Measurements from ENCODE around the gene IBTK.

Gene IBTK

DNA sequence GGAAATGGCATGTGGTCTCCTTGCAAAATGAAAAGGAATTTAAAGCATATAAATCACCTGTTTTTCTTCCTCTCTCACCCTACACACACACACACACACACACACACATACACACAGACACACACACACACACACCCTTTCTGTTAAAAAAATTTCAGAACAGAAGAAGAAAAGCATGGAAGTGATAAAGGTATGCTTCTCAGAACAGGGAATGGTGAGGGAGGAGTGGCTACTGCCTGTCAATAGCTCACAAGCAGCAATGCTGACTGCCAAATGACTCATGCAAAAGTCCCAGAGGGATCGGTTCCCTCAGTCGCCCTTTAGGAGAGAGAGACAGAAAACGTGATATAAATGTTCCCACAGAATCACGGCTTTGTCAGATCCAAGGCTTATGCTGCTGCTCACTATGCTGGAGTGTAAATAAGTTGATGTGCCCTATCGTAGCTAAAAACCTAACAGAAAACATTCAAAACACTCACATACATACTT is 102.6 kb downstream of the IBTK start:
- DNase-seq (ENCODE audit: low read depth, low spot score): peak; percentile 92
- in situ Hi-C loops (cut with HindIII; ENCODE audit: low sequenced_read_pairs): no loop called here
- H3K4me3 ChIP-seq (ENCODE audit: low read depth, low read length): no peak overlapping the region
- TF ChIP-seq, protein P1, sequence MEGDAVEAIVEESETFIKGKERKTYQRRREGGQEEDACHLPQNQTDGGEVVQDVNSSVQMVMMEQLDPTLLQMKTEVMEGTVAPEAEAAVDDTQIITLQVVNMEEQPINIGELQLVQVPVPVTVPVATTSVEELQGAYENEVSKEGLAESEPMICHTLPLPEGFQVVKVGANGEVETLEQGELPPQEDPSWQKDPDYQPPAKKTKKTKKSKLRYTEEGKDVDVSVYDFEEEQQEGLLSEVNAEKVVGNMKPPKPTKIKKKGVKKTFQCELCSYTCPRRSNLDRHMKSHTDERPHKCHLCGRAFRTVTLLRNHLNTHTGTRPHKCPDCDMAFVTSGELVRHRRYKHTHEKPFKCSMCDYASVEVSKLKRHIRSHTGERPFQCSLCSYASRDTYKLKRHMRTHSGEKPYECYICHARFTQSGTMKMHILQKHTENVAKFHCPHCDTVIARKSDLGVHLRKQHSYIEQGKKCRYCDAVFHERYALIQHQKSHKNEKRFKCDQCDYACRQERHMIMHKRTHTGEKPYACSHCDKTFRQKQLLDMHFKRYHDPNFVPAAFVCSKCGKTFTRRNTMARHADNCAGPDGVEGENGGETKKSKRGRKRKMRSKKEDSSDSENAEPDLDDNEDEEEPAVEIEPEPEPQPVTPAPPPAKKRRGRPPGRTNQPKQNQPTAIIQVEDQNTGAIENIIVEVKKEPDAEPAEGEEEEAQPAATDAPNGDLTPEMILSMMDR (IDR thresholded peaks at IDR 0.05; ENCODE audit: low read depth, low read length): no peak

DNA sequence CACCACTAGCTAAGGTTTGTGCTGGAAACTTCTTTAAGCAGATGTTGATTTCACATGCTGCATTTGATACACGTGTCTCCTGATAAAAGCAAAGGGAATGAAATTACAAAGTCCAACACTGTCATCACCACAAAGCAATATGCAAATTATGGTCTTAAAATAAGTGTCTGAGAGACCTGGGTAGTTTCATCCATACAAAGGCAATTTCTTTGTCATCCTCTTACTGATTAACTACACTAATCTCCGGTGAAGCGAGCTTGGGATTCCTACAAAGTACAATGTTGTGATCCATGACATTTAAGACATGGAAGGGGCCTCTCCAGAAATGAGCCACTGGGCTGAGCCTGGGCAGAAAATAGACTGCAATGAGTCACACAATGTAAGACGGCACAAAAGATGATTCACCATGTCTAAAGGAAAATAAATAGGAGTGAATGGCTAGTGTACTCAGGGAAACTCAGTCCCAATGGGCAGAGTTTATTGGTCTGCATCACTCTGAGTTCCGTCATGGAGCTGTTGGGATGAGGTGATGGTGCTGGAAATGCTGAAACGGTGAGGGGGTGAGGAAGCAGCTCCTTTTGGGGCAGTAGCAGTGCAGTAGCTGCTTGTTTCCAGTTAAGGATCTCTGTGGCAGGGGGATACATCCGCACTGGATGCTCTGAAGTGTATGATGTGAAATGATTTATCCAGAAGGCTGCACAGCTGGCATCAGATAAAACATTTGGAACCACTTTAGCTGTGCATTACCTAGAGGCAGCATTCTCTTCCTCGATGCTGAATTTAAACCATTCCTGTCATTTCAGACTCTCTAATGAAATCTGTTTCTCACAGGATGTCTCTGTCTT is 103.3 kb downstream of the IBTK start:
- TF ChIP-seq, protein P1 (IDR thresholded peaks at IDR 0.05; ENCODE audit: low read depth, low read length): no peak
- in situ Hi-C loops (cut with HindIII; ENCODE audit: low sequenced_read_pairs): no loop called here
- peak; percentile 97 for DNase-seq (ENCODE audit: low read depth, low spot score)
- H3K4me3 ChIP-seq (ENCODE audit: low read depth, low read length): peak overlapping the region; percentile 10

DNA sequence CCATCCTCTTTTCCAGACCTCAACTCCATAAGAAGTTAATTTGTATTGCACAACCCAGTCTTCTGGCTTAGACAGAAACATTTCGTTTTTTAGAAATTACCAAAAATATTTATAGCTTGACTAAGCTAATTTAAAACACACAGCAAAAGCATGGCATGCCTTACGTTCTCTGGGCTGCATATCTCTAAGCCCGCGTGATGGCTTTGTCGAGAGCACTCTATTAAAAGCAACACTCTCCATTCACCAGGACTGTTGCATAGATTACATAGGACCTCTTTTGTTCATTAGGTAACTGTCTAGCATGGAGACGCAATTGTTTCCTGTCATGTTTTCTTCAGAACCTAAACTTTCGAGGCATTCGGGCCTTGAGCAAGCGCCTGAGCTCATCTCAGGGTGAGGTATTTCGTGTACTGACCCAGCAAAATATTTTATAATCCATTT is 104.5 kb downstream of the IBTK start:
- in situ Hi-C loops (cut with HindIII; ENCODE audit: low sequenced_read_pairs): no loop called here
- DNase-seq (ENCODE audit: low read depth, low spot score): no peak

DNA sequence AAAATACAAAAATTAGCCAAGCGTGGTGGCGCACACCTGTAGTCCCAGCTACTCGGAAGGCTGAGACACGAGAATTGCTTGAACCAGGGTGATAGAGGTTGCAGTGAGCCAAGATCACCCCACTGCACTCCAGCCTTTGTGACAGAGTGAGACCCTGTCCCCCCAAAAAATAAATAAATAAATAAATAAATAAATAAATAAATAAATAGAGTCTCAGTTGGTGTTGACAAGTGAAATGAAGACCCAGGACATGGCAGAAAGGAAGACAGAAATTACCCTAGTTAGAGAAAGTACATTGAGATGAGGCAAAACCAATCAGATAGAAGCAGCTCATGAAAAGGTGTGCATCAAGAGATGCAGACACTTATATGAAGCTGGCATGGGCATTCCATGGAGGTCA is 105.0 kb downstream of the IBTK start:
- in situ Hi-C loops (cut with HindIII; ENCODE audit: low sequenced_read_pairs): no loop called here
- no peak for DNase-seq (ENCODE audit: low read depth, low spot score)
- H3K4me3 ChIP-seq (ENCODE audit: low read depth, low read length): no peak overlapping the region
- TF ChIP-seq, protein P1 (IDR thresholded peaks at IDR 0.05; ENCODE audit: low read depth, low read length): no peak

More for the DNA sequence above, 104.5 kb downstream of the IBTK start:
- no peak overlapping the region for H3K4me3 ChIP-seq (ENCODE audit: low read depth, low read length)
- TF ChIP-seq, protein P1 (IDR thresholded peaks at IDR 0.05; ENCODE audit: low read depth, low read length): no peak

DNA sequence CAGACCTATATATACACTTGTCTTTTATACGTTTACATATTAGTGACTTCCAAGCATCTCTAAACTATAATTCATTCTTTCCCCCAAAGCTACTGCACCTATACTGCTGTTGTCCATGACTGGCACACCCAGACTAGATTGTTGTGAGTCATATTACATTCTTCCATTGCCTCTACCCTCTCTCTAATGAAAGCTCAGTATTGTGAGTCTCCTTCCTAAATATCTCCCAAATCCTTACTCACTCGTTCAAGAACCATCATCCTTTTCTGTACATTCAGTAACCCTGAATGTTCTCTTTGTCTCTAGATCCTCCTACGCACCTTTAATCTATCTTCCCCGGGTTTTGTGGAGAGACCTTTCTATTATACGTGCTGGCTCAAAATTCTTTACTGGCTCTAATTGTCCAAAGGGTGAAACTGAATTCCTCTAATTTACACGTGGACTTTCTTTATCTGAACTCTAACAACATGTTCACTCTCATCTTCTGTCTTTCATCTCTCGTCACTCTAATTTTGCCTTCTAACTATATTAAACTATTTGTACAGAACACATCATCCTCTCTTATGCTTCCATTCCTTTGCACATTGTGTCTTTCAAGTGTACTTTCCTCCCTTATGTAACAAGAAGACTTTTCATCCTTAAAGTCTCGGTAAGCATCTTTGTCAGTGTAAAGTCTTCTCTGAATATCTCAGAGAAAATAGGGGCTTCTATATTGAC is 109.3 kb downstream of the IBTK start:
- no peak overlapping the region for H3K4me3 ChIP-seq (ENCODE audit: low read depth, low read length)
- no peak for DNase-seq (ENCODE audit: low read depth, low spot score)
- TF ChIP-seq, protein P1 (IDR thresholded peaks at IDR 0.05; ENCODE audit: low read depth, low read length): no peak
- in situ Hi-C loops (cut with HindIII; ENCODE audit: low sequenced_read_pairs): no loop called here

DNA sequence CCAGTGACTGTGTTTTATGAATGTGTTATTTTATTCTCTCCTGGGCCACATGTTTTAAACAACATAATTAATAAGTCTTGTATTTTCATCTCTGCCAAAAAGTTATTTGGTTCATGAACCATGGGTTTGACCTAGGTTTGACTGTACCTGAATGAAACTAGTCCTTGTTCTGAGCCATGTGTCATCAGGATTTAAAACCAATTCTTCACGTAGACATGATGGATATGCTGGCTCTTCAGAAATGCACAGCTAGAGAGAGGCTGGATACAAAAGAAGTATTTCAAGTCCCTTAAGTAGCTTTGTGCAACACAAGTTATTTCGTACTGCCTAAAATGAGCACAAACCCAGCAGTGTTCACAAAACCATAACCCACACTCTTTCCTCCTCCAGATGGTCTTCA is 116.1 kb downstream of the IBTK start:
- in situ Hi-C loops (cut with HindIII; ENCODE audit: low sequenced_read_pairs): no loop called here
- DNase-seq (ENCODE audit: low read depth, low spot score): no peak
- TF ChIP-seq, protein P1 (IDR thresholded peaks at IDR 0.05; ENCODE audit: low read depth, low read length): no peak
- H3K4me3 ChIP-seq (ENCODE audit: low read depth, low read length): no peak overlapping the region
